Right forelimb (tissue), 1 donor: ENCODE results near the gene SRRM3.
A peak's percentile ranks its signal among the peaks of the same experiment; 100 is the strongest.
"Not testable (repeated sequence)": the region's sequence is repeated elsewhere in the genome, so short reads cannot be mapped to it uniquely, and the experiment has no call there.

Experiments
- DNase-seq: peaks from one replicate; pipeline ENCODE4 v3.0.0-alpha.2; 2018

Gene SRRM3

DNA sequence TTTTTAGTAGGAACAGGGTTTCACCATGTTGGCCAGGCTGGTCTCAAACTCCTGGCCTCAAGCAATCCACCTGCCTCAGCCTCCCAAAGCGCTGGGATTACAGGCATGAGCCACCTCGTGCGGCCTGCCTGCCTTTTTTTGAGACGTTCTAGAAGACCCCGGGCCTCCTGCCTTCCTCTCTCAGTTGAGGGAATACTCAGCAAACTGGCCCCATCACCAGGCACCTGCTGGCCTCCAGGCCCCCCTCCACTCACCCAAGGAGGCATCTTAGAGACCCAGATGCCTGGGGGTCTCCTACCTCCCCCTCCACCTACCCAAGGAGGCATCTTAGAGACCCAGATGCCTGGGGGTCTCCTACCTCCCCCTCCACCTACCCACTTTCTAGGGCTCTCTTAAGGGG is 91.2 kb downstream of the SRRM3 start:
- DNase-seq, result not testable (repeated sequence)

DNA sequence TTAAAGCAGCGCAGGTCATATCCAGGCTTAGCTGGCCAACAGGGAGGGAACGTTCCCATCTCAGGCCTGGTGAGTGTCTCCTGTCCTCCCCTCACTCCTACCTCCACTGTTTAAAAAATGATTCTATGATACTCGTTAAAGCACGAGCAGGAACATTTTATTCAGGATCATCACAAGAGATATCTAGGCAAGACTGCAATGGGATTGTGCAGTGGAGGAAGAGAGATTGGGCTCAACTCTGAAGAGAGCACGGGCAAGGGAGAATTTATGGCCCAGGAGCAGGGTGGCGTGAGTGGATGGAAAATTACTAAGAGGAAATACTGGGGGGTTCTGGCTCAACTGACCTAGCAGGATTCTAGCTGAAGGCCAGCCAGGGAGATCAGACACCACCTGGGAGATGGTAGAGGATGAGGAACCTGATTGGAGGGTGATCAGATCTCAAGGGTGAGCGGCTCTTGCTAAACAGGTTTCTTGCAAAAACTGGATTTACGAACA is 91.8 kb downstream of the SRRM3 start:
- DNase-seq, result no peak

DNA sequence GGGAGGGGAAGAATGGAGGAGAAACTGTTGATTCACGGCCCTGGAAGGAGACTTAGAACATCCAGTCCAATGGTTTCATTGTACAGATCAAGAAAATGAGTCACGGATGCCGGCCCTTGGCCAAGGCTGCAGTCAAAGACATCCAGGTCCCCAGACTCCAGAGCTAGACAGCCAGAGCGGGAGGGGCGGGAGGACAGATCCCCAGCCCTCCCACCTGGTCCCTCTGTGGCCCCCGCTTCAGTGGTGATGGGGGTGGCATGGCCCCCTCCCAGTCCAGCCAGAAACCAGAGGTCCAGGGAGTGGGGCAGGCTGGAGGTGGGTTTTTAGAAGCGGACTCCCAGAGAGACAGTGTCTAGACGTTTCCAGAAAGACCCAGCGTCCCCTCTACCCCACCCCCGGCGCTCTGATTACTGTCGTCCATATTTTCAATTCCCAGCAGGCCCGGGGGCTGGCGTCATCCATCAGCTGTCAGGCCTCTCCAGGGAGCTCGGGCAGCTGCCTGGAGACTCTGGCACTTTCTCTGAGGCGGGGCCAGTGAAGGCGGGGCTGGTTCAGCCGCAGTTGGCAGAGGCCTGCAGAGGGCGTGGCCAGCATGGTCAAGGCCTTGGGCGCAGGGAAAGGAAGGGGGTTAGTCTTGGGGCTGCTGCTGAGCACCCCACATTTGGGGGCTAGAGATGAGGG is 92.8 kb downstream of the SRRM3 start:
- peak; percentile 90 for DNase-seq

DNA sequence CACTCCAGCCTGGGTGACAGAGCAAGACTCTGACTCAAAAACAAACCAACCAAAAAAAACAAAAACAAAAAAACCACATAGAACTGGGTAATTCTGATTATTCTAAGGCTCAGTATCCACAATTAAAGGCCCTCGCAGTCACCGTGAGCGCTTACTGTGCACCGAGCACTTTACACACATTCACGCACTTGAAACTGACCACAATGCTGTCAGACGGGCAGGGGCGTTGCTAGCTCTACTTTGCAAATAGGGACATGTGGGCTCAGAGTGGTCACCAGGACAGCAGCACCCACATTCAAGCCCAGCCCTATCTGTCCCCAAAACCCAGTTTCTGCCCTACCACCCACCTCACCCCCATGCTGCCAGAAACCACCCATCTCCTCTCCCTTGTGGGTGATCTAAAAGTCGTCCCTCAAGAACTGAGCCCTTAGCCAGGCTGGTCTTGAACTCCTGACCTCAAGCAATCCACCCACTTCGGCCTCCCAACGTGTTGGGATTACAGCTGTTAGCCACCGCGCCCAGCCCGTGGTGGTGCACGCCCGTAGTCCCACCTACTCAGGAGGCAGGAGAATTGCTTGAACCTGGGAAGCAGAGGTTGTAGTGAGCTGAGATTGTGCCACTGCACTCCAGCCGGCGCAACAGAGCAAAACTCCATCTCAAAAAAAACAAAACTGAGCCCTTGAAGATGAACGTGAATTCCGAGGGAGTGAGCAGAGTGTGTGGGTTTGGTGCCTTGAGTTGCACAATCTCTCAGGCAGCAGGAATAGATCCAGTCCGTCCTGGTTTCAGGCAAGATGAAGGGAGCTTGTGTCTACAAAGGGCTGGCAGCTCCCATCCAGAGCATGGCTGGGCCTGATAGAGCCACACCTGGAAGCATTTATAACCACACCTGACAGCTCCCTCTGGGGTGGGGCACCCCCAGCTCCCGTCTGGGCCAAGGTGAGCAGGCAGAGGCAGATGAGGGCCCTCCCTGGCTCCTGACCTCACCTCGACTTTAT is 95.3 kb downstream of the SRRM3 start:
- DNase-seq, result no peak

DNA sequence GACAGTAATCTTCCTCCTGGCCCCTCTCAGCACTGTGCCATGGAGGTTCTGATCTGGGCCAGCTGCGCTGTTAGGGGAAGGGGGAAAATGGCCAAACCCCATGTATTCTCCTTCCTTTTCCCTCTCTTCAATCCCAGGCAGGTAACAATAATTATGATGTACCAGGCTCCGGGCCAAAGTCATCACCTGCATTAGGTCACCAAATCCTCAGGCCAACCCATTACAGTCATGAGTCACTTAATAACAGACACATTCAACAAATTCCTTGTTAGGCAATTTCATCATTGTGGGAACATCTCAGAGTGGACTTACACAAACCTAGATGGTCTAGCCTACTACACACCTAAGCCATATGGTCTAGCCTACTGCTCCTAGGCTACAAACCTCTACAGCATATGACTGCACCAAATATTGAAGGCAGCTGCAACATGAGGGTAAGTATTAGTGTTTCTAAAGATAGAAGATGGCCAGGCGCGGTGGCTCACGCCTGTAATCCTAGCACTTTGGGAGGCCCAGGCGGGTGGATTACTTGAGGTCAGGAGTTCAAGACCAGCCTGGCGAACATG is 98.6 kb downstream of the SRRM3 start:
- DNase-seq, result no peak

DNA sequence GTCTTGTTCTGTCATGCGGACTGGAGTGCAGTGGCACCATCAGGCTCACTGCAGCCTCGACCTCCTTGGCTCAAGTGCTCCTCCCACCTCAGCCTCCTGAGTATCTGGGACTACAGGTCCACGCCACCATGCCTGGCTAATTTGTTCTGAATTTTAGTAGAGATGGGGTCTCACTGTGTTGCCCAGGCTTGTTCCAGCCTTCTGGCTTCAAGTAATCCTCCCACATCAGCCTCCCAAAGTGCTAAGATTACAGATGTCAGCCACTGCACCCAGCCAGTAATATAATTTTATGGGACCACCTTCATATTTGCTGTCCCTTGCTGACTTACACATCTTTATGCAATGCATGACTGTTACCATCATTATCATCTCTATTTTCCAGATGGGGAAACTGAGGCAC is 99.3 kb downstream of the SRRM3 start:
- DNase-seq, result no peak

DNA sequence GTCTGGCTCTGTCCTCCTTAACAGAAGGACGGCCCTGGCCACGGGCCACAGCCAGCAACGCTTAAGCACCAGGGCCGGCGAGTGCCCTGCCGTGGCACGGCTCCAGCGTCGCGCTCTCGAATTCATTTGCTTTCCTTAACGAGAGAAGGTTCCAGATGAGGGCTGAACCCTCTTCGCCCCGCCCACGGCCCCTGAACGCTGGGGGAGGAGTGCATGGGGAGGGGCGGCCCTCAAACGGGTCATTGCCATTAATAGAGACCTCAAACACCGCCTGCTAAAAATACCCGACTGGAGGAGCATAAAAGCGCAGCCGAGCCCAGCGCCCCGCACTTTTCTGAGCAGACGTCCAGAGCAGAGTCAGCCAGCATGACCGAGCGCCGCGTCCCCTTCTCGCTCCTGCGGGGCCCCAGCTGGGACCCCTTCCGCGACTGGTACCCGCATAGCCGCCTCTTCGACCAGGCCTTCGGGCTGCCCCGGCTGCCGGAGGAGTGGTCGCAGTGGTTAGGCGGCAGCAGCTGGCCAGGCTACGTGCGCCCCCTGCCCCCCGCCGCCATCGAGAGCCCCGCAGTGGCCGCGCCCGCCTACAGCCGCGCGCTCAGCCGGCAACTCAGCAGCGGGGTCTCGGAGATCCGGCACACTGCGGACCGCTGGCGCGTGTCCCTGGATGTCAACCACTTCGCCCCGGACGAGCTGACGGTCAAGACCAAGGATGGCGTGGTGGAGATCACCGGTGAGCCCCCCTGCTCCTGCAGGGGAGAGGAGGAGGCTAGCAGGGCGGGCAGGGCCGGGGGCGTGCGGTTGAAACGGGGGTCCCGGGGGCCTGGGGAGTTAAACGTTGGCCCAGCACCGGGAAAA is 100.9 kb downstream of the SRRM3 start, which contains the start of gene HSPB1:
TSS of gene HSPB1 (plus strand) at position 327 of the 855 bp plus-strand sequence. CDS start at position 367, 40 bp downstream.
- DNase-seq, result peak; percentile 91

DNA sequence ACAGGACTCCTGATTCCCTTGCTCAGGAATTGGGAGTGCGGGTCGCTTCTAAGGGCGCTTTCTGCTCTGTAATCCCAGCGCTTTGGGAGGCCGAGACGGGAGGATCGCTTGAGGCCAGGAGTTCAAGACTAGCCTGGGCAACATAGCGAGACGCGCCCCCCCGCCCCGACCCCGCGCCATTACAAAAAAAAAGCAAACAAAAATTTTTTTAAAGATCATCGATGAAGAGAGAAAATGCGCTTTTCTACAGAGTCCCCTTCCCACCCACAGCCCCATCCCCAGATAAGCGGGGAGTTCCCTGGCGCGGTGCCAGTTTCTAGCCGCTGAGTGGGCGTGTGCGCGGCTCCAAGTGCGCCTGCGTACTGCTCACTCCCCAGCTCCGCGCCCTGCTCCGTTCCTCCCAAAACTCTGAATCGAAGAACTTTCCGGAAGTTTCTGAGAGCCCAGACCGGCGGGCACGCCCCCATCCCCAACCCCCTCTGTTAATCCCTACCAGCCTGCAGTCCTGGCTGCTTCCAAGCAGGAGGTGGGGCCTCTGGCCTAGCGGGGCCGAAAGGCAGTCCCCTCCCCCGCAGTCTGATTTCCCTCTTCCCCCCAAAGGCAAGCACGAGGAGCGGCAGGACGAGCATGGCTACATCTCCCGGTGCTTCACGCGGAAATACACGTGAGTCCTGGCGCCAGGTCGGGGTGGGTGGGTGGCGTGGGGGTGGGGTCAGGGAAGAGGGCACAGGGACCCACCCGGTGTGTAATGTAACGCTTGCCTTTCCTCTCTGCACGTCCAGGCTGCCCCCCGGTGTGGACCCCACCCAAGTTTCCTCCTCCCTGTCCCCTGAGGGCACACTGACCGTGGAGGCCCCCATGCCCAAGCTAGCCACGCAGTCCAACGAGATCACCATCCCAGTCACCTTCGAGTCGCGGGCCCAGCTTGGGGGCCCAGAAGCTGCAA is 101.8 kb downstream of the SRRM3 start:
- peak; percentile 94 for DNase-seq

DNA sequence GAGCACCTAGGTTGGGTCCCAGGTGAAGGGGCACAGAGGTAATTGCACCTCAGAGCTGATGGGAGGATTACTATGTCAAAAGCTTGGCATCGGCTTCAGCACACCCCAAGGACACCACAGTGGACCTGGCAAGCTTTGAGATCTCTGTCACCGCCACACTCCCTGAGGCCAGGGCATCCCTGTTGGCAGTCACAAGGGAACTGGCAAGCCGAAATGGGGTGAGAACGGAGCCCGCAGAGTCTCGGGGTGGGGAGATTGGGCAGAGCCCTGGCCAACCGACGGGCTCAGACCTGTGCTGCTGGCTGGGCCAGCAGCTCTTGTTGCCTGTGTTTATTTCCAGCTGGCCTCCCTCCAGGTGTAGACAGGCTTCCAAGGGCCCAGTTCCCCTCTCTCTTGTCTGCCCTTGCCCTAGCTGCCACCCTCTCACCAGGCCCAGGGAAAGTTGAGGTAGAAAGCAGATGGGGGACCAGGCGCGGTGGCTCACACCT is 103.2 kb downstream of the SRRM3 start:
- no peak for DNase-seq

DNA sequence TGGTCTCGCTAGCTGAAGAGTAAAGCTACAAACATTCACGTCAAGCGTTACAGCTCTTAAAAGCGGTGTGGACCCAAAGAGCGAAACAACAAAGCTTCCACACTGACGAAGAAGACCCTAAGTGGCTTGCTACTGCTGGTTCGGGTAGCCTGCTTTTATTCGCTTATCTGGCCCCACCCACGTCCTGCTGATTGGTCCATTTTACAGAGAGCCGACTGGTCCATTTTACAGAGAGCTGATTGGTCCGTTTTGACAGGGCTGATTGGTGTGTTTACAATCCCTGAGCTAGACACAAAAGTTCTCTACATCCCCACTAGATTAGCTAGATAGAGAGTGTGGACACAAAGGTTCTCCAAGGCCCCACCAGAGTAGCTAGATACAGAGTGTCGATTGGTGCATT is 107.2 kb downstream of the SRRM3 start:
- not testable (repeated sequence) for DNase-seq

DNA sequence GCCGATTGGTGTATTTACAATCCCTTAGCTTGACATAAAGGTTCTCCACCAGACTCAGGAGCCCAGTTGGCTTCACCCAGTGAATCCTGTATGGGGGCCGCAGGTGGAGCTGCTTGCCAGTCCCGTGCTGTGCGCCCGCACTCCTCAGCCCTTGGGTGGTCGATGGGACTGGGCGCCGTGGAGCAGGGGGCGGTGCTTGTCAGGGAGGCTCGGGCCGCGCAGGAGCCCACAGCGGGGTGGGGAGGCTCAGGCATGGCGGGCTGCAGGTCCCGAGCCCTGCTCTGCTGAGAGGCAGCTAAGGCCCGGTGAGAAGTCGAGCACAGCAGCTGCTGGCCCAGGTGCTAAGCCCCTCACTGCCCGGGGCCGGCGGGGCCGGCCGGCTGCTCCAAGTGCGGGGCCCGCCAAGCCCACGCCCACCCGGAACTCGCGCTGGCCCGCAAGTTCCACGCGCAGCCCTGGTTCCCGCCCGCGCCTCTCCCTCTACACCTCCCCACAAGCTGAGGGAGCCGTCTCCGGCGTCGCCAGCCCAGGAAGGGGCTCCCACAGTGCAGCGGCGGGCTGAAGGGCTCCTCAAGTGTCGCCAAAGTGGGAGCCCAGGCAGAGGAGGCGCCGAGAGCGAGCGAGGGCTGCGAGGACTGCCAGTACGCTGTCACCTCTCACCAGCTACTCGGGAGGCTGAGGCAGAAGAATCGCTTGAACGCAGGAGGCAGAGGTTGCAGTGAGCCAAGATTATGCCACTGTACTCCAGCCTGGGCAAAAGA is 107.8 kb downstream of the SRRM3 start:
- DNase-seq, result not testable (repeated sequence)

DNA sequence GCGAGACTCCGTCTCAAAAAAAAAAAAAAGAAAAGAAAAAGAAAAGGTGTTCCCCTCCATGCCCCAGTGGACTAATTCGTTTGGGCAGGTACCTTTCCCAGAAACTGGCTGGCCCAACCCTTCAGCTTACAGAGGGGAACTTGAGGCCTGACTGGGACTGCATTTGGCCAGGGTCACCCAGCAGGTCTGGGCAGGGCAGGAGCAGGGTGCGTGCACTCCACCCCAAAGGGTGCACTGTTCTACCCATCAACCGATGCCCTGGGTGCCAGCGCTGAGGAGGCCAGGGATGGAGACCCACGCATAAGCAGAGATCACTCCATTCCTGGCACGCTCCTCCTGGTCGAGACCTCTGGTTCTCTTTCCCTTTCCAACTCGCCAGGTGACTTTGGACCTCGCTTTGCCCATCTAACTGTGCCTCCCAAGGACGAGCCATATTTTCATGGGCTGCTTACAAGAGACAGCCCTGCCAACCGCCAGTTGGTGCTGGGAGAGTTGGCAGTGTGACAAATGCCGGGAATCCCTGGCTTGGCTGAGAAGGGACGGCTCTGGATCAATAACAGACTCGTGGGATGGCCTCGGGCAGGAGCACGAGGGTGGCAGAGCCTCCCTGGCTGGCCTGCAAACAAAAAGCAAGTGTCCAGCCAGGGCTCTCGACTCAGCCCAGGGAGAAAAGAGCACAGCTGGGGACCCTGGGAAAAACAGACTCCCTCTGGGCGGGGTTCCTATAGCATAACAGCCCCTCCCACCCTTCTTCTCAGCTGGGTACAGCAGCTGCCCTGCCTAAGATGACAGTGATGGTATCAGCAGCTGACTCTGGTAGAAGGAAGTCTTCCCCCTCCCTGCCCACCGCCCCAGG is 108.6 kb downstream of the SRRM3 start:
- peak; percentile 70 for DNase-seq

DNA sequence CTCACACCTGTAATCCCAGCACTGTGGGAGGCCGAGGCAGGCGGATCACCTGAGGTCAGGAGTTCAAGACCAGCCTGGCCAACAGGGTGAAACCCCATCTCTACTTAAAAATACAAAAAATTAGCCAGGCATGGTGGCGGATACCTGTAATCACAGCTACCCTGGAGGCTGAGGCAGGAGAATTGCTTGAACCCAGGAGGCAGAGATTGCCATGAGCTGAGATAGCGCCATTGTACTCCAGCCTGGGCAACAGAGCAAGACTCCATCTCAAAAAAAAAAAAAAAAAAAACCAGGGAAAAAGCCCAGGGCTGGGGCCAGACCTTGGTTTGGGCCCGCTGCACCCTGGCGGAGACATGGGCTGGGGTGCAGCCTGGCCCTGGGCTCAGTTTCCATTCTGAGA is 110.1 kb downstream of the SRRM3 start:
- DNase-seq, result not testable (repeated sequence)

DNA sequence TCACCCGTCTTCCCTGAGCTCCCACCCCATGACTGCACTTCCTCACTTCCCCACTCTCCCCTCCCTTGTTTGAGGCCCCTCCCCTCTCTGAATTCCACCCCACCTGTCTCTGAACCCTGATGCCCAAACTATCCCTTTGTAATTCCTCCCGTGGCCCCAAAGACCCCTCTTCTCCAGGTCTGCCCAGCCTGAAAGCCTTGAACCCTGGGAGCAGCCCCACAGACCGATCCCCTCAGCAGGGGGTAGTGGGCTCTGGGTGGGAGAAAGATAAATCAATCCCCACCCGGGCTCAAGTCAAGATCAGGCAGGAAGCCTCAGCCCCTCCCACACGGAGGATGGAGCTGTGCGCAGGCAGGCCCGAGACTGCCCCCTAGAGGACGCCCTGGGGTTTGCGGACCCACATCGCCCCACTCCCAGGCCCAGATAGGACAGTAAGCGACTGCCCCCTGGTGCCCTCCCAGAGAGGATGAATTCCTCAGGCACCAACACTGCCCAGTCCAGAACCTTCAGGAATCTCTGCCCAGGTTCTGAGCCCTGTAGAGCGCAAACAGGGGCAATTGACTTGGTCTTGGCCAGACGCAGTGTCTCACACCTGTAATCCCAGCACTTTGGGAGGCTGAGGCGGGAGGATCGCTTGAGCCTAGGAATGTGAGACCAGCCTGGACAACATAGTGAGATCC is 112.5 kb downstream of the SRRM3 start:
- DNase-seq, result peak; percentile 97

DNA sequence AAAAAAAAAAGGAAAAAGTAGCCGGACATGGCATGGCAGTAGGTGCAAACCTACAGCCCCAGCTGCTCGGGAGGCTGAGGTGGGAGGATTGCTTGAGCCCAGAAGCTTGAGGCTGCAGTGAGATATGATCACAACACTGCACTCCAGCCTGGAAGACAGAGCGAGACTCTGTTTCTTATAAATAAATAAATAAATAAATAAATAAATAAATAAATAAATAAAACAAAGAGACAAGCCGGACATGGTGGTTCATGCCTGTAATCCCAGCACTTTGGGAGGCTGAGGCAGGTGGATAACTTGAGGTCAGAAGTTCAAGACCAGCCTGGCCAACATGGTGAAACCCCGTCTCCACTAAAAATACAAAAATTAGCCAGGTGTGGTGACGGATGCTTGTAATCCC is 113.0 kb downstream of the SRRM3 start:
- not testable (repeated sequence) for DNase-seq

DNA sequence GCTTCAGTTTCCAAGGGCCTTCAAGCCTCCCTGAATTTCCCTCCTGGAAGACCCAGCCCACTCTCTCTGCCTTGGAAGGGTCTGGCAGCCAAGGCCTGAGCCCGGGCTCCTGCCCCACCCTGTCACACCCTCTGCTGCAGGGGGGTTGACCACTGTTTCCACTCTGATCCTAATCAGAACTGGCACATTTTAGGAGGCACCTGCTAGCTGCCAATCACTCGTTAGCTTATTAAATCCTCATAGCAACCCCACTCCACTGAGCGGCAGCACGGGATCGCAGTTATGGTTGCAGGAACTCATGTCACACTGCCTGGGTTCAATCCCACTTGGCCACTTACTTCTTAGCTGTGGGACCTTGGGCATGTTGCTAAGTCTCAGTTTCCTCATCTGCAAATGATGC is 113.7 kb downstream of the SRRM3 start:
- DNase-seq, result peak; percentile 63

DNA sequence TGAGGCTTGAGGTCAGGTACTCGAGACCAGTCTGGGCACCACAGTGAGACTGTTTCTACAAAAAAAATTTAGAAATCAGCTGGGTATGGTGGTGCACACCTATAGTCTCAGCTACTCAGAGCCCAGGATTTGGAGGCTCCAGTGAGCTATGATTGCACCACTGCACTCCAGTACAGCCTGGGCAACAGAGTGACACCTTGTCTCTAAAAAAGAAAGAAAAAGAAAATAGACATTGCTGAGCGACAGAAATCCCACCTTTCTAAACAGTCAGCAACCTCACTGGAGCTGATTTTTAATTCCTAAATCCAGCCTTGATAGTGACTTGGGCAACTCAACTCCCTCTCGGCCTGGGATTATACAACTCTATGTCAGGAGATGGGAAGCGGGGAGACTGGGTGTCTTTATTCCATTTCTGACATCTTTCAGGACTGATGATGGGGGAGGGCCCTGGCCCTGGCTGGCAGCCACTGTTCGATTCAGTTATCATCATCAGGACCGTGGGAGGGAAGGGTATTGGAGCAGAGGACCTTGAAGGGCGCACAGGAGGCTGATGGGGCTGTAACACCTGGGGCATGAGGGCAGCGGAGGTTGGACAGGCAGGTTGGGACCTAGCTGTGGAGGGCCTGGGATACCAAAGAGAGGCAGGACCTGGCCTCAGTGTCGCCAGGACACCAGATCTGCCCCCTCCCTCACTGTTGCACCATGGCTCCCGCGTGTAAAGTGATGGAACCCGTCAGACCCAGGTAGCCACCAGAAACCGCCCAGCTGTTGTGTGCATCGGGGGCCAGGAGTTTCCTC is 115.5 kb downstream of the SRRM3 start:
- DNase-seq, result no peak
